ENCODE results near the gene CCDC54.

The CCDC54 gene

GRCh38 chr3:107369791-107370190 is 7.4 kb upstream of the CCDC54 start:
- Histone ChIP-seq H3K9me3 (ENCODE audit: insufficient read depth, low read length, severe bottlenecking) (no peaks in the 10 kb centered on the region), H4K20me1 (ENCODE audit: insufficient read depth, low read length) (no peaks in the 10 kb centered on the region), H3K4me3 (ENCODE audit: low read depth in 1 of 2, low read length in 2 of 2) (no peak overlapping the region), H3K36me3 (ENCODE audit: insufficient read depth, low read length) (no peaks in the 10 kb centered on the region), H3K27me3 (ENCODE audit: insufficient read depth, low read length, poor library complexity) (no peaks in the 10 kb centered on the region), H3K4me1 (ENCODE audit: insufficient read depth, low read length) (peaks cover 12% of the 10 kb centered on the region), H3K79me2 (ENCODE audit: insufficient read depth, low read length) (no peaks in the 10 kb centered on the region), H3K9ac (ENCODE audit: low read depth, low read length) (no peak overlapping the region), H2AFZ (ENCODE audit: low read depth, low read length) (no peak overlapping the region), H3K4me2 (ENCODE audit: insufficient read depth, low read length) (no peak overlapping the region), H3K27ac (ENCODE audit: low read length) (no peak overlapping the region)
- DNase-seq (no peak), ATAC-seq (ENCODE audit: insufficient read depth, low read depth) (no peak)
- TF ChIP-seq EZH2 (IDR thresholded peaks at IDR 0.05; ENCODE audit: borderline replicate concordance, low read depth, low read length, severe bottlenecking) (no peak), CTCF (IDR thresholded peaks at IDR 0.05; ENCODE audit: borderline replicate concordance, extremely low read depth, low read length, poor library complexity, severe bottlenecking) (no peak)

- Histone ChIP-seq H3K36me3 (ENCODE audit: insufficient read depth, low read length) (no peaks in the 10 kb centered on the region), H2AFZ (ENCODE audit: low read depth, low read length) (no peak overlapping the region), H3K9ac (ENCODE audit: low read depth, low read length) (no peak overlapping the region), H3K4me2 (ENCODE audit: insufficient read depth, low read length) (no peak overlapping the region), H3K9me3 (ENCODE audit: insufficient read depth, low read length, severe bottlenecking) (no peaks in the 10 kb centered on the region), H4K20me1 (ENCODE audit: insufficient read depth, low read length) (no peaks in the 10 kb centered on the region), H3K79me2 (ENCODE audit: insufficient read depth, low read length) (no peaks in the 10 kb centered on the region), H3K4me1 (ENCODE audit: insufficient read depth, low read length) (peaks cover 12% of the 10 kb centered on the region), H3K27me3 (ENCODE audit: insufficient read depth, low read length, poor library complexity) (no peaks in the 10 kb centered on the region), H3K27ac (ENCODE audit: low read length) (no peak overlapping the region), H3K4me3 (ENCODE audit: low read depth in 1 of 2, low read length in 2 of 2) (no peak overlapping the region)
- DNase-seq, result no peak
- ATAC-seq (ENCODE audit: insufficient read depth, low read depth), result no peak
- TF ChIP-seq EZH2 (IDR thresholded peaks at IDR 0.05; ENCODE audit: borderline replicate concordance, low read depth, low read length, severe bottlenecking) (no peak), CTCF (IDR thresholded peaks at IDR 0.05; ENCODE audit: borderline replicate concordance, extremely low read depth, low read length, poor library complexity, severe bottlenecking) (no peak)
Observed at GRCh38 chr3:107370907-107371306, 6.3 kb upstream of the CCDC54 start.

DNA sequence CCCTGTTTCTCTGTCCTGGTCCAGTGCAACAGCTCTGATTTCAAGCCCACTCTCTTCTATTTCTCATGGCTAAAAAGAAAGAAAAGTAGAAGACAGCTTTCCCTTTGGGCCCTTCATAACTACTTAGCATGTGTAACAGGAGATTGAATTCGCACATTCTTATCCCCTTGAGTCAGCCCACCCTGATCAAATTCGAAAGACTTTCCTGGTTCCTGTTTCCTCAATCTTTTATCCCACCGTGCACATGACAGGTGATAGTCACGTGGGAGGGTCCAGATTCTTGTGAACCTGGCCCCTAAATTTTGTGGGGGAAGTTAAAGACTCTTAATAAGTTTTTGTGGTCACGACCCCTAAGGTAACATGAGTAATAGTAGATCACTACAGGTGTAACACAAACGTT is 4.7 kb upstream of the CCDC54 start:
- H3K27me3 ChIP-seq (ENCODE audit: insufficient read depth, low read length, poor library complexity), result no peaks in the 10 kb centered on the region
- H3K27ac ChIP-seq (ENCODE audit: low read length), result no peak overlapping the region
- no peak overlapping the region for H3K4me2 ChIP-seq (ENCODE audit: insufficient read depth, low read length)
- TF ChIP-seq EZH2 (IDR thresholded peaks at IDR 0.05; ENCODE audit: borderline replicate concordance, low read depth, low read length, severe bottlenecking) (no peak), CTCF (IDR thresholded peaks at IDR 0.05; ENCODE audit: borderline replicate concordance, extremely low read depth, low read length, poor library complexity, severe bottlenecking) (no peak)
- no peak overlapping the region for H2AFZ ChIP-seq (ENCODE audit: low read depth, low read length)
- no peak for ATAC-seq (ENCODE audit: insufficient read depth, low read depth)
- H3K9ac ChIP-seq (ENCODE audit: low read depth, low read length), result no peak overlapping the region
- H4K20me1 ChIP-seq (ENCODE audit: insufficient read depth, low read length), result no peaks in the 10 kb centered on the region
- no peaks in the 10 kb centered on the region for H3K79me2 ChIP-seq (ENCODE audit: insufficient read depth, low read length)
- H3K36me3 ChIP-seq (ENCODE audit: insufficient read depth, low read length), result no peaks in the 10 kb centered on the region
- H3K4me3 ChIP-seq (ENCODE audit: low read depth in 1 of 2, low read length in 2 of 2), result no peak overlapping the region
- H3K9me3 ChIP-seq (ENCODE audit: insufficient read depth, low read length, severe bottlenecking), result no peaks in the 10 kb centered on the region
- no peak for DNase-seq
- H3K4me1 ChIP-seq (ENCODE audit: insufficient read depth, low read length), result peaks cover 2% of the 10 kb centered on the region

- TF ChIP-seq EZH2 (IDR thresholded peaks at IDR 0.05; ENCODE audit: borderline replicate concordance, low read depth, low read length, severe bottlenecking) (no peak), CTCF (IDR thresholded peaks at IDR 0.05; ENCODE audit: borderline replicate concordance, extremely low read depth, low read length, poor library complexity, severe bottlenecking) (no peak)
- Histone ChIP-seq H3K36me3 (ENCODE audit: insufficient read depth, low read length) (no peaks in the 10 kb centered on the region), H3K9me3 (ENCODE audit: insufficient read depth, low read length, severe bottlenecking) (no peaks in the 10 kb centered on the region), H3K4me3 (ENCODE audit: low read depth in 1 of 2, low read length in 2 of 2) (no peak overlapping the region), H3K9ac (ENCODE audit: low read depth, low read length) (no peak overlapping the region), H2AFZ (ENCODE audit: low read depth, low read length) (no peak overlapping the region; the same call in 1 of the 2 replicates), H3K27me3 (ENCODE audit: insufficient read depth, low read length, poor library complexity) (no peaks in the 10 kb centered on the region), H3K4me1 (ENCODE audit: insufficient read depth, low read length) (no peaks in the 10 kb centered on the region), H3K79me2 (ENCODE audit: insufficient read depth, low read length) (no peaks in the 10 kb centered on the region), H3K27ac (ENCODE audit: low read length) (no peak overlapping the region), H3K4me2 (ENCODE audit: insufficient read depth, low read length) (no peak overlapping the region), H4K20me1 (ENCODE audit: insufficient read depth, low read length) (no peaks in the 10 kb centered on the region)
- DNase-seq (no peak), ATAC-seq (ENCODE audit: insufficient read depth, low read depth) (no peak)
Observed at GRCh38 chr3:107373896-107374295, 3.3 kb upstream of the CCDC54 start.

Data from DND-41 (cell line).